Body of pancreas (tissue), 4 donors: ENCODE data around the gene OR12D1. TPM values are rescaled to one million over a fixed set of nuclear protein-coding genes. Genes with fewer than 3 reads are reported as not detected.

Experiments
- ATAC-seq: fragments of 150-250 bp; one replicate; pipeline ENCODE4 v1.9.1; 2016
- DNase-seq, 4 donors: peaks; one replicate each; pipeline ENCODE4 v3.0.0-alpha.2; 2019
- H3K27ac ChIP-seq, 4 donors: fragments of 200-600 bp; sonication (generic); 1 replicate in 3 of 4; 2 replicates in 1 of 4; pipeline versions ENCODE4 v1.5.1 to v1.6.1; 2016 to 2019; ENCODE audit warnings: mild to moderate bottlenecking in 1 of 4, mixed read lengths in 1 of 4, moderate library complexity in 1 of 4
- H3K27me3 ChIP-seq, 2 donors: fragments of 200-600 bp; sonication (generic); one replicate each; pipeline ENCODE4 v1.6.0; 2016; ENCODE audit warnings: mild to moderate bottlenecking in 1 of 2
- H3K36me3 ChIP-seq, 2 donors: fragments of 200-600 bp; sonication (generic); replicated peaks in 1 of 2; 2 replicates each; pipeline ENCODE4 v1.5.1; 2016; ENCODE audit warnings: low read depth in 2 of 2; ENCODE audit not compliant: insufficient read depth in 1 of 2
- H3K4me1 ChIP-seq: fragments of 200-600 bp; sonication (generic); one replicate; pipeline ENCODE4 v1.6.0; 2016
- H3K4me3 ChIP-seq, 2 donors: fragments of 200-600 bp; sonication (generic); 1 replicate in 1 of 2; 2 replicates in 1 of 2; pipeline ENCODE4 v1.5.1; 2016 to 2019
- H3K9me3 ChIP-seq, 3 donors: fragments of 200-600 bp; sonication (generic); 1 replicate in 2 of 3; 2 replicates in 1 of 3; pipeline ENCODE4 v1.5.1; 2016
- POLR2A ChIP-seq, 3 donors: fragments of 450-650 bp; IDR thresholded peaks; one replicate each; pipeline ENCODE4 v1.6.1; 2016; ENCODE audit warnings: antibody characterized with exemption in 3 of 3, mild to moderate bottlenecking in 2 of 3
- WGBS, 2 donors: methylation state at CpG; one replicate each; pipeline ENCODE4 v1.1.5; 2017; 5-methylcytosine and 5-hydroxymethylcytosine counted together
- intact Hi-C: fragments of 100-400 bp; cut with DNase I; formaldehyde crosslinking; loops from one replicate; pipeline ENCODE4 v1.15.1; 2023
- total RNA-seq, 2 donors: library from RNA; depleted of rRNA; stranded (reverse); fragments of >200 nt; gene quantifications; one replicate each; pipeline ENCODE4 v1.1.0, GENCODE V29; 2016
- TF ChIP-seq, protein P1 (sequence below), 7 experiments: fragments of 450-650 bp in 4 of 7; fragments of 200-600 bp in 3 of 7; sonication (generic) in 3 of 7; IDR thresholded peaks; one replicate each; pipeline ENCODE4 v1.5.1; 2016 to 2019; ENCODE audit warnings: antibody characterized with exemption in 7 of 7

OR12D1 gene
- total RNA-seq, 2 donors from 2014 or later, result not detected

DNA sequence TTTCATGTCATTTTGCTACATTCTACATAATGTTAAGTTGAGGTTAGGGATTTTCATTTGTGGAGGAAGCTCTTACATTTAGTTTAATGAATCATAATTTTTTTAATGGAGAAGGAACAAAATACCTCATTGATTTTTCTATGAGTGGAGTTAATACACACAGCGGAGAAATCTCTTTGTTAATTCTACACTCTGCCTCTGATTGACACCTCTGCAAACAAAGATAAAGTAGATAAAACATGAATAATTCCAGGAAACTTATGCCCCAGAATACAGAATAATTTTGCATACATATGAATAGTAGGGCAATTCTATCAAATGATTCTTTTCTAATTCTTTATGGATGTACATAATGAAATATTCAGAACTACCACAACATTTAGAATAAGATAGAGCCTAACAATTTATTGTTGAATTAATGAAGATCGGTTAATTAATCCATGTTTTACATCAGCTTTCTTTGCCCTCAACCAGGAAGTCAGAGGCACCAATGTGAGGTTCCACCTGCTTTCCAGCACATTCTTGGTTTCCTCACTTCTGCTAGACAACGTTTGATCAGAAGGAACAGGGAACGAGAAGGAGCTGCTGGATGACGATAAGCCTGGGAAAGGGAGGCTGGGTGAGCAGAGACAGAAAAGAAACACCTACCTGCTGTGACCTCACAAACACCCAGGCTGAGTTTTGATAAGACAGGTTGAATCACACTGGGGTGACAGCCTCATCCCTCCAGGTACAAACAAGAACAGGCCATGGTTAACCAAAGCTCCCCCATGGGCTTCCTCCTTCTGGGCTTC lies 46.5 kb downstream of the OR12D1 start:
- no peak for DNase-seq

DNA sequence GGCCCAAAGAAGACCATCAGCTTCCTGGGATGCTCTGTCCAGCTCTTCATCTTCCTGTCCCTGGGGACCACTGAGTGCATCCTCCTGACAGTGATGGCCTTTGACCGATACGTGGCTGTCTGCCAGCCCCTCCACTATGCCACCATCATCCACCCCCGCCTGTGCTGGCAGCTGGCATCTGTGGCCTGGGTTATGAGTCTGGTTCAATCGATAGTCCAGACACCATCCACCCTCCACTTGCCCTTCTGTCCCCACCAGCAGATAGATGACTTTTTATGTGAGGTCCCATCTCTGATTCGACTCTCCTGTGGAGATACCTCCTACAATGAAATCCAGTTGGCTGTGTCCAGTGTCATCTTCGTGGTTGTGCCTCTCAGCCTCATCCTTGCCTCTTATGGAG lies 47.3 kb downstream of the OR12D1 start:
- 88 to 91% methylated on average over 5 to 6 of the region's 6 CpGs for WGBS, 2 donors
- Histone ChIP-seq H3K36me3 (no peaks in the 10 kb centered on the region), H3K9me3 (no peaks in the 10 kb centered on the region), H3K4me1 (peaks cover 7% of the 10 kb centered on the region), H3K27ac (no peak overlapping the region), H3K27me3 (no peaks in the 10 kb centered on the region), H3K4me3 (no peak overlapping the region)
- DNase-seq (no peak), ATAC-seq (no peak)
- TF ChIP-seq, protein P1, sequence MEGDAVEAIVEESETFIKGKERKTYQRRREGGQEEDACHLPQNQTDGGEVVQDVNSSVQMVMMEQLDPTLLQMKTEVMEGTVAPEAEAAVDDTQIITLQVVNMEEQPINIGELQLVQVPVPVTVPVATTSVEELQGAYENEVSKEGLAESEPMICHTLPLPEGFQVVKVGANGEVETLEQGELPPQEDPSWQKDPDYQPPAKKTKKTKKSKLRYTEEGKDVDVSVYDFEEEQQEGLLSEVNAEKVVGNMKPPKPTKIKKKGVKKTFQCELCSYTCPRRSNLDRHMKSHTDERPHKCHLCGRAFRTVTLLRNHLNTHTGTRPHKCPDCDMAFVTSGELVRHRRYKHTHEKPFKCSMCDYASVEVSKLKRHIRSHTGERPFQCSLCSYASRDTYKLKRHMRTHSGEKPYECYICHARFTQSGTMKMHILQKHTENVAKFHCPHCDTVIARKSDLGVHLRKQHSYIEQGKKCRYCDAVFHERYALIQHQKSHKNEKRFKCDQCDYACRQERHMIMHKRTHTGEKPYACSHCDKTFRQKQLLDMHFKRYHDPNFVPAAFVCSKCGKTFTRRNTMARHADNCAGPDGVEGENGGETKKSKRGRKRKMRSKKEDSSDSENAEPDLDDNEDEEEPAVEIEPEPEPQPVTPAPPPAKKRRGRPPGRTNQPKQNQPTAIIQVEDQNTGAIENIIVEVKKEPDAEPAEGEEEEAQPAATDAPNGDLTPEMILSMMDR (IDR thresholded peaks at IDR 0.05), result no peak
- TF ChIP-seq POLR2A (IDR thresholded peaks at IDR 0.05), result no peak
- intact Hi-C loops, result no loop called here

More for the DNA sequence above, 46.5 kb downstream of the OR12D1 start:
- ATAC-seq, result no peak
- peaks cover 7% of the 10 kb centered on the region for H3K4me1 ChIP-seq
- no peak overlapping the region for H3K27ac ChIP-seq
- no peak overlapping the region for H3K4me3 ChIP-seq
- intact Hi-C loops, result no loop called here
- no peaks in the 10 kb centered on the region for H3K36me3 ChIP-seq
- TF ChIP-seq, protein P1 (IDR thresholded peaks at IDR 0.05), result no peak
- no peak for TF ChIP-seq POLR2A (IDR thresholded peaks at IDR 0.05)
- no peaks in the 10 kb centered on the region for H3K27me3 ChIP-seq
- H3K9me3 ChIP-seq, result no peaks in the 10 kb centered on the region
- WGBS, 2 donors, result 39% methylated on average over 5 of the region's 5 CpGs

DNA sequence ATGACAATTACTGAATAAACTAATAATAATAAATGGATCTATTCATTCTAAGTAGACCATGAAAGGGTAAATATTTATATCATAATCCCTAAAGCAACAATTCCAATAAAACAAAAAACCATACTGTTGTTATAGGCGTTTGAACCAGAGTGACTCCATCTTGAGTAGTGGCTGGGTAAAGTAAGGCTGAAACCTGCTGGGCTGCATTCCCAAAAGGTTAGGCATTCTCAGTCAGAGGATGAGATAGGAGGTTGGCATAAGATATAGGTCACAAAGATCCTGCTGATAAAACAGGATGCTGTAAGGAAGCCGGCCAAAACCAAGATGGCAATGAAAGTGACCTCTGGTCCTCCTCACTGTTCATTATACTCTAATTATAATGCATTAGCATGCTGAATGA lies 50.6 kb downstream of the OR12D1 start:
- Histone ChIP-seq H3K4me3 (no peak overlapping the region), H3K27me3 (no peaks in the 10 kb centered on the region), H3K4me1 (peaks cover 7% of the 10 kb centered on the region), H3K27ac (no peak overlapping the region), H3K36me3 (no peaks in the 10 kb centered on the region), H3K9me3 (no peaks in the 10 kb centered on the region)
- TF ChIP-seq, protein P1 (IDR thresholded peaks at IDR 0.05), result no peak
- no peak for TF ChIP-seq POLR2A (IDR thresholded peaks at IDR 0.05)
- ATAC-seq (no peak), DNase-seq (no peak)
- WGBS, 2 donors, result 55 to 56% methylated on average over 2 of the region's 2 CpGs
- intact Hi-C loops, result no loop called here

DNA sequence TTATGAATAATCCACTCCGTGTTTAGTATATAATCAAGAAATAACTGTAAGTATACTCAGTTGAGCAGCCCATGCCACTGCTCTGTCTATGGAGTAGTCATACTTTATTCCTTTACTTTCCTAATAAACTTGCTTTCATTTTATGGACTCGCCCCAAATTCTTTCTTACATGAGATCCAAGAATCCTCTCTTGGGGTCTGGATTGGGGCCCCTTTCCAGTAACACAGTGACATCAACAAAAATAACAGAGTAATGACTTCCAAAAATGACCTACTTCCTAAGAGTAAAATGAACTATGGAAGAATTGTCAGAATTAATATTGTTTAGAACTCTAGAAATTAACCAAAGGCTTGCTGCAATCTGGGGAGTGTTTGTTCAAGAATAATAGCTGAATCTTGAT lies 51.1 kb downstream of the OR12D1 start:
- no peaks in the 10 kb centered on the region for H3K36me3 ChIP-seq
- intact Hi-C loops, result no loop called here
- H3K4me1 ChIP-seq, result peaks cover 7% of the 10 kb centered on the region
- no peak overlapping the region for H3K4me3 ChIP-seq
- no peaks in the 10 kb centered on the region for H3K9me3 ChIP-seq
- no peak for TF ChIP-seq POLR2A (IDR thresholded peaks at IDR 0.05)
- TF ChIP-seq, protein P1 (IDR thresholded peaks at IDR 0.05), result no peak
- ATAC-seq (no peak), DNase-seq (no peak)
- no peaks in the 10 kb centered on the region for H3K27me3 ChIP-seq
- WGBS, 2 donors, result 83 to 88% methylated on average over 2 of the region's 2 CpGs
- no peak overlapping the region for H3K27ac ChIP-seq

DNA sequence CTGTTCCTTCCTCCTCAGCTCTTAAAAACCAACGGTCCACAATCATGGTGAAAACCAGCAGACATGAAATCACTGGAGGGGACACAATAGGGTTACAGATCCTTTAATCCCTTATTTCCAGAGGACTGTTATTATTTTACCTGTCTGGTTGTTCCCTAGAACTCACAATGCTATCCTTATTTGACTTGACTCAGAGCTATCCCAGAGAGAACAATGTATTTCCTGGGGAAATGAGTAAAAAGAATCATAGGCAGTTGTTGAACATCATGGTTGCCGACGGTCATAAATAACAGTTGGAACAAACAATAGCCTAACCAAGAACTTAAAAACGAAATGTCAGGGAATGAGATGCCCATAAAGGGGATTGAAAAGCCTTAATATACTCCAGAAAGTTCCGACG lies 51.5 kb downstream of the OR12D1 start:
- intact Hi-C loops, result no loop called here
- H3K36me3 ChIP-seq, result no peaks in the 10 kb centered on the region
- peaks cover 4% of the 10 kb centered on the region for H3K4me1 ChIP-seq
- H3K27me3 ChIP-seq, result no peaks in the 10 kb centered on the region
- 44 to 65% methylated on average over 6 of the region's 6 CpGs for WGBS, 2 donors
- no peaks in the 10 kb centered on the region for H3K9me3 ChIP-seq
- TF ChIP-seq, protein P1 (IDR thresholded peaks at IDR 0.05), result no peak
- TF ChIP-seq POLR2A (IDR thresholded peaks at IDR 0.05), result no peak
- no peak overlapping the region for H3K4me3 ChIP-seq
- DNase-seq, result no peak
- ATAC-seq, result no peak
- no peak overlapping the region for H3K27ac ChIP-seq
